K562 (cell line): Measurements from ENCODE around the gene TPRG1L.

Experiments used
- ATF2 ChIP-seq: sonication (generic); formaldehyde crosslinking; IDR thresholded peaks from 2 replicates; pipeline ENCODE4 v1.8.1; 2022; ENCODE audit warnings: missing genetic modification reagents
- REST ChIP-seq, 2 experiments: fragments of 450-650 bp; formaldehyde crosslinking in 1 of 2; IDR thresholded peaks; 2 replicates each; pipeline versions ENCODE4 v1.4.0 to v1.6.1; 2014 to 2020; ENCODE audit warnings: mild to moderate bottlenecking in 2 of 2, borderline replicate concordance in 1 of 2, low read depth in 1 of 2

- no peak for TF ChIP-seq REST (IDR thresholded peaks at IDR 0.05; ENCODE audit: borderline replicate concordance)
- no peak for TF ChIP-seq REST (CRISPR knock-in tag; IDR thresholded peaks at IDR 0.05; ENCODE audit: low read depth)
- TF ChIP-seq ATF2 (CRISPR knock-in tag) = no peak
These were observed 3.6 kb downstream of the TPRG1L start for GRCh38 chr1:3628445-3628844.
